Measurements from ENCODE around the gene CD276. TPM values are rescaled to one million over a fixed set of nuclear protein-coding genes. Genes with fewer than 3 reads are reported as not detected.

The CD276 gene
- total RNA-seq, 2 experiments from 2014 or later, result 0.37 to 0.96 TPM

DNA sequence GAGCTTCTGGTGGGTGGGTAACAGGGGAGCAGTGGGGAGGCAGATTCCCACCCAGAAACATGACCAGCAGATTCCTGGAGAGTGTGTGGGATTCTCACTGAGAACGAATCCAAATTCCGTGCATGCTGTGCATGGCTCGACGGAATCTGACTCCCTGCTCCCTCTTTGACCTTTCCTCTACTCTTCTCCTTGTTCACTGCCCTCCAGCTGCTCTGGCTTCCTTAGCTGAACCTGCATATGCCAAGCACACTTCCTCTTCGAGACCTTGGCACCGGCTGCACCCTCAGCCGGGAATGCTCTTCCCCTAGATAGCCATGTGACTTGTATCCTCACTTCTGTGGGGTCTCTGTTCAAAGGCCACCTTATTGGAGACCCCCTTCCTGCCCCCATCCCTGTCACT lies 62.7 kb downstream of the CD276 start:
- Mint-ChIP-seq H3K27ac (no peak overlapping the region), H3K27me3 (peaks cover 35% of the 10 kb centered on the region), H3K4me3 (no peak overlapping the region), H3K9me3 (no peaks in the 10 kb centered on the region), H3K36me3 (ENCODE audit: low read depth) (no peaks in the 10 kb centered on the region), H3K4me1 (no peaks in the 10 kb centered on the region)
- POLR2A ChIA-PET, result no interaction called here
- CTCF ChIA-PET, result interaction anchor here (1.3 to 1.4 kb wide), 2 partner anchors 12 to 48 kb away, joined by 3 read pairs; no protein-coding TSS in a partner anchor
- DNase-seq, result no peak

GRCh38 chr15:73747847-73748590 lies 63.8 kb downstream of the CD276 start:
- no peak for DNase-seq
- no peaks in the 10 kb centered on the region for H3K36me3 Mint-ChIP-seq (ENCODE audit: low read depth)
- H3K27me3 Mint-ChIP-seq, result peaks cover 35% of the 10 kb centered on the region
- ChIA-PET POLR2A (no interaction called here), CTCF (interaction anchor here (1.3 to 1.4 kb wide), 2 partner anchors 10 to 50 kb away, joined by 3 read pairs; no protein-coding TSS in a partner anchor)
- H3K4me3 Mint-ChIP-seq, result no peak overlapping the region
- no peak overlapping the region for H3K27ac Mint-ChIP-seq
- H3K4me1 Mint-ChIP-seq, result no peaks in the 10 kb centered on the region
- H3K9me3 Mint-ChIP-seq, result no peaks in the 10 kb centered on the region

DNA sequence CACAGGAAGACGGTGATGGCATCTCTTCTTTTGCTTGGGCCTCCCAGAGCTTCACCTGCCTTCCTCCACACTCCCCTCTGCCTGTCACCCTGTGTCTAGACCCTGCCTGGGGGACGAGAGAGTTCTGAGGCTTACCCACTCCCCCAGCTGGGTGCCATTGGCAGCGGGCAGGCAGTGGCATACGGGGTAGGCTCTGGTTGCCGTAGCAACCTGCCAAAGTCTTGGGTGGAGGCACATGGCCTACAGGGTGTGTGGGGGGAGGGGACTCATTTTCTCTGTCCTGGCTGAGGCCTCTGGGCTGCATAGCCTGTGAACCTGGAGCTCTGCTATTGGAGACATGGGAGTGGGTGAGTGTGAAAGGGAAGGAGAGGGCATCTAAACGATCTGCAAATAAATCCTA lies 64.5 kb downstream of the CD276 start:
- Mint-ChIP-seq H3K27ac (no peak overlapping the region), H3K27me3 (peaks cover 39% of the 10 kb centered on the region), H3K4me3 (no peak overlapping the region), H3K4me1 (no peaks in the 10 kb centered on the region), H3K9me3 (no peaks in the 10 kb centered on the region), H3K36me3 (ENCODE audit: low read depth) (no peaks in the 10 kb centered on the region)
- DNase-seq, result no peak
- ChIA-PET CTCF (no interaction called here), POLR2A (no interaction called here)

DNA sequence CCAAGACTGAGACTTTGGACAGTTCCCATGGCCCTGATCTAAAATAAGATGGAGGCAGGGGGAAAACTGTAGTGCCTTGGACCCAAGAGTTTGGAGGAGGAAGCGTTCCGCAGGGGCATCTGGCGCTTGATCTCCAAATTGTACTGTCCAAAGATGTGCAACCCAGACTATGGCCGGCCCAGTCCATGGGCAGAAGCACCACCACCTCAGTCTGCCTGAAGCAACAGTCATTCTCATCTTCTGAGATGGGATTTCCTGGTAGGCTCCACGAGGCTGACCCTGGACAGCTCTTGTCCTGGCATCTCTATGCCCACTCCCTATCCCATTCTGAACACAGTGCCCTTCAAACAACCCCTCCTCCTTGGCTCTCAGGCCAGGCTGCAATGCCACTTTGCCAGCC lies 65.3 kb downstream of the CD276 start:
- peaks cover 47% of the 10 kb centered on the region for H3K27me3 Mint-ChIP-seq
- no peaks in the 10 kb centered on the region for H3K4me1 Mint-ChIP-seq
- no peak overlapping the region for H3K27ac Mint-ChIP-seq
- H3K36me3 Mint-ChIP-seq (ENCODE audit: low read depth), result no peaks in the 10 kb centered on the region
- H3K9me3 Mint-ChIP-seq, result no peaks in the 10 kb centered on the region
- H3K4me3 Mint-ChIP-seq, result no peak overlapping the region
- DNase-seq, result no peak
- ChIA-PET CTCF (no interaction called here), POLR2A (interaction anchor here (0.7 kb wide), 1 partner anchor 441 kb away, joined by 3 read pairs; no protein-coding TSS in a partner anchor)

- no peak for DNase-seq
- no peaks in the 10 kb centered on the region for H3K9me3 Mint-ChIP-seq
- H3K27ac Mint-ChIP-seq, result no peak overlapping the region
- no peak overlapping the region for H3K4me3 Mint-ChIP-seq
- H3K27me3 Mint-ChIP-seq, result peaks cover 51% of the 10 kb centered on the region
- H3K4me1 Mint-ChIP-seq, result no peaks in the 10 kb centered on the region
- no peaks in the 10 kb centered on the region for H3K36me3 Mint-ChIP-seq (ENCODE audit: low read depth)
- ChIA-PET POLR2A (interaction anchor here (0.7 kb wide), 1 partner anchor 442 kb away, joined by 3 read pairs; no protein-coding TSS in a partner anchor), CTCF (interaction anchor here (0.6 kb wide), 1 partner anchor 296 kb away, joined by 3 read pairs; no protein-coding TSS in a partner anchor)
Measured at GRCh38 chr15:73749971-73750370, 65.8 kb downstream of the CD276 start.

DNA sequence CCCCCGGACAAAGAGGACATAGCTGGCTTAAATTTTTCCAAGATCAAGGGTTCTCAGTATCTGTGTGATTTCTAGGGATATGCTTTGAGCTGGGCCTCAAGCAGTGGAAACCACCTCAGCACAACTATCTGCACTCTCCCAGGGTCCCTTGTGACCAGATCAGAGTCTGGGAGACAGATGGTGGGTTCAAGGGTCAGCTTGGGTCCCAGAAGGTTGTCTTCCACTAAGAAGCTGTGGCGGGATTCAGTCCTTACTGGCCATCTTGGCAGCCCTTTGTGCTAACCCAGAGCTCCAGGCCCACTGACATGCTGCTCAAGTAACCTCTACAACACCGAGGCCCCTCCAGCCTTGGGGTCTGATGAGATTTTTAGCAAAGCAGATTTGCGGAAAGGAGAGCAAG lies 66.3 kb downstream of the CD276 start:
- H3K27me3 Mint-ChIP-seq, result peaks cover 49% of the 10 kb centered on the region
- POLR2A ChIA-PET, result no interaction called here
- H3K27ac Mint-ChIP-seq, result no peak overlapping the region
- no peak for DNase-seq
- H3K9me3 Mint-ChIP-seq, result no peaks in the 10 kb centered on the region
- H3K4me1 Mint-ChIP-seq, result no peaks in the 10 kb centered on the region
- H3K4me3 Mint-ChIP-seq, result no peak overlapping the region
- CTCF ChIA-PET, result interaction anchor here (0.6 kb wide), 1 partner anchor 297 kb away, joined by 3 read pairs; no protein-coding TSS in a partner anchor
- no peaks in the 10 kb centered on the region for H3K36me3 Mint-ChIP-seq (ENCODE audit: low read depth)

DNA sequence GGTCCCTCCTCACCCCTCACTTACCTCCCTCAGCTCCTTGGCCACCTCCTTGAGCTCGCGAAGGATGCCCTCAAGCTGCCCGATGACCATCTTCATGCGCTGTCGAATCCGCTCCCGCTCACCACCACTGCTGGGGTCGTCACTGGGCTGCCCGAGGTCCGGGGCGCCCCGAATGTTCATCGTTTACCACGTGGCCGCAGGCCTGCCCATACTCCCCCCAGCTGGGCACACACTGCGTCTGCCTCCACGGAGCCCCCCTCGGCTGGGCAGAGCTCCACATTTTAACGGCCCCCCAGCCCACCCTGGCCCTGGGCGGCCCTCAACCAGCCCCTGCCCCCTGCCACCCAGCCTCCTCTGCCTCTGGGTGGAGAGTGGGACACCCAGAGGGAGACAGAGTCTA lies 66.8 kb downstream of the CD276 start:
- no peak overlapping the region for H3K27ac Mint-ChIP-seq
- no peak overlapping the region for H3K4me3 Mint-ChIP-seq
- H3K36me3 Mint-ChIP-seq (ENCODE audit: low read depth), result no peaks in the 10 kb centered on the region
- H3K4me1 Mint-ChIP-seq, result no peaks in the 10 kb centered on the region
- POLR2A ChIA-PET, result no interaction called here
- CTCF ChIA-PET, result no interaction called here
- no peaks in the 10 kb centered on the region for H3K9me3 Mint-ChIP-seq
- DNase-seq, result no peak
- peaks cover 54% of the 10 kb centered on the region for H3K27me3 Mint-ChIP-seq

GRCh38 chr15:73751511-73751898 lies 67.3 kb downstream of the CD276 start:
- DNase-seq, result no peak
- Mint-ChIP-seq H3K4me1 (no peaks in the 10 kb centered on the region), H3K27me3 (peaks cover 53% of the 10 kb centered on the region), H3K36me3 (ENCODE audit: low read depth) (no peaks in the 10 kb centered on the region), H3K27ac (no peak overlapping the region), H3K9me3 (no peaks in the 10 kb centered on the region), H3K4me3 (no peak overlapping the region)
- ChIA-PET POLR2A (no interaction called here), CTCF (no interaction called here)

- Mint-ChIP-seq H3K9me3 (no peaks in the 10 kb centered on the region), H3K36me3 (ENCODE audit: low read depth) (no peaks in the 10 kb centered on the region), H3K4me3 (no peak overlapping the region), H3K4me1 (no peaks in the 10 kb centered on the region), H3K27ac (no peak overlapping the region), H3K27me3 (peaks cover 49% of the 10 kb centered on the region)
- no peak for DNase-seq
- ChIA-PET CTCF (no interaction called here), POLR2A (no interaction called here)
Measured at GRCh38 chr15:73751899-73752805, 68.0 kb downstream of the CD276 start.

- H3K4me3 Mint-ChIP-seq, result no peak overlapping the region
Measured at GRCh38 chr15:73752806-73753193, 68.6 kb downstream of the CD276 start.

GRCh38 chr15:73753250-73754130 lies 69.3 kb downstream of the CD276 start, which contains the start of gene INSYN1:
INSYN1 (minus strand) TSS chr15:73753351; CDS start chr15:73751130, 2,221 bp downstream.
- no peak for DNase-seq
- POLR2A ChIA-PET, result no interaction called here
- H3K9me3 Mint-ChIP-seq, result no peaks in the 10 kb centered on the region
- CTCF ChIA-PET, result interaction anchor here (1.0 kb wide), 1 partner anchor 353 kb away, joined by 3 read pairs; no protein-coding TSS in a partner anchor
- no peak within 1 kb of the TSS for H3K27ac Mint-ChIP-seq
- no peaks in the 10 kb centered on the region for H3K36me3 Mint-ChIP-seq (ENCODE audit: low read depth)
- peaks cover 49% of the 10 kb centered on the region for H3K27me3 Mint-ChIP-seq
- H3K4me1 Mint-ChIP-seq, result no peaks in the 10 kb centered on the region
- H3K4me3 Mint-ChIP-seq, result no peak within 1 kb of the TSS

More at GRCh38 chr15:73752806-73753193, 68.6 kb downstream of the CD276 start:
- H3K36me3 Mint-ChIP-seq (ENCODE audit: low read depth), result no peaks in the 10 kb centered on the region
- H3K27me3 Mint-ChIP-seq, result peaks cover 52% of the 10 kb centered on the region
- ChIA-PET CTCF (no interaction called here), POLR2A (no interaction called here)
- H3K4me1 Mint-ChIP-seq, result no peaks in the 10 kb centered on the region
- no peak for DNase-seq
- H3K27ac Mint-ChIP-seq, result no peak overlapping the region
- no peaks in the 10 kb centered on the region for H3K9me3 Mint-ChIP-seq

DNA sequence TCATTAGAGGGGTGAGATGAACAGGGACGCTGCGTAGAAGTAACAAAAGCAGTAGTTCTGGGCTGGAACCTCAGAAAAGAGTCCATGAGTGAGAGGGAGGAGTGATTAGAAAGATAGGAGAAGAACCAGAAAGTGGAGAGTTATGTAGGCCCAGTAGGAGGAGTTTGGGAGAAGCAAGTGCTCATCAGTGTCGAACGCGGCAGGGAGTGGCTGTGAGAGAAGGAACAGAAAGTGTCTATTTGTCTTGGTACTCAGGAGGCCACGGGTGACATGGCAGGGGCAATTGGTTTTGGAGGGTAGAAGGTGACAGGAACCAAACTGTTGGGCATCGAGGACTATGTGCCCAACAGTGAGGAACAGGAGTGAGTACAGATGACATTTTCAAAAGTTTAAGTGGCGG lies 70.3 kb downstream of the CD276 start:
- Mint-ChIP-seq H3K27ac (no peak overlapping the region), H3K4me3 (no peak overlapping the region), H3K9me3 (no peaks in the 10 kb centered on the region), H3K36me3 (ENCODE audit: low read depth) (no peaks in the 10 kb centered on the region), H3K27me3 (peaks cover 49% of the 10 kb centered on the region), H3K4me1 (no peaks in the 10 kb centered on the region)
- no peak for DNase-seq
- CTCF ChIA-PET, result interaction anchor here (0.6 kb wide), 1 partner anchor 29 kb away, joined by 3 read pairs; no protein-coding TSS in a partner anchor
- POLR2A ChIA-PET, result no interaction called here
